ENCODE data around the gene FAM193A.
A peak's percentile ranks its signal among the peaks of the same experiment; 100 is the strongest.

Gene FAM193A

GRCh38 chr4:2596611-2597010 lies 60.2 kb downstream of the FAM193A start:
- TF ChIP-seq, protein P1, sequence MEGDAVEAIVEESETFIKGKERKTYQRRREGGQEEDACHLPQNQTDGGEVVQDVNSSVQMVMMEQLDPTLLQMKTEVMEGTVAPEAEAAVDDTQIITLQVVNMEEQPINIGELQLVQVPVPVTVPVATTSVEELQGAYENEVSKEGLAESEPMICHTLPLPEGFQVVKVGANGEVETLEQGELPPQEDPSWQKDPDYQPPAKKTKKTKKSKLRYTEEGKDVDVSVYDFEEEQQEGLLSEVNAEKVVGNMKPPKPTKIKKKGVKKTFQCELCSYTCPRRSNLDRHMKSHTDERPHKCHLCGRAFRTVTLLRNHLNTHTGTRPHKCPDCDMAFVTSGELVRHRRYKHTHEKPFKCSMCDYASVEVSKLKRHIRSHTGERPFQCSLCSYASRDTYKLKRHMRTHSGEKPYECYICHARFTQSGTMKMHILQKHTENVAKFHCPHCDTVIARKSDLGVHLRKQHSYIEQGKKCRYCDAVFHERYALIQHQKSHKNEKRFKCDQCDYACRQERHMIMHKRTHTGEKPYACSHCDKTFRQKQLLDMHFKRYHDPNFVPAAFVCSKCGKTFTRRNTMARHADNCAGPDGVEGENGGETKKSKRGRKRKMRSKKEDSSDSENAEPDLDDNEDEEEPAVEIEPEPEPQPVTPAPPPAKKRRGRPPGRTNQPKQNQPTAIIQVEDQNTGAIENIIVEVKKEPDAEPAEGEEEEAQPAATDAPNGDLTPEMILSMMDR (IDR thresholded peaks at IDR 0.05): no peak
- Histone ChIP-seq H3K27me3 (no peaks in the 10 kb centered on the region), H3K4me1 (ENCODE audit: control insufficient read depth in 1 of 2, insufficient read depth in 1 of 2, low read depth in 1 of 2, low read length in 1 of 2) (peaks cover 48% of the 10 kb centered on the region in 2 experiments), H3K36me3 (peaks cover 11% of the 10 kb centered on the region), H3K9me3 (no peaks in the 10 kb centered on the region), H3K27ac (no peak overlapping the region), H3K4me3 (ENCODE audit: low read depth in 1 of 2, low read length in 1 of 2) (no peak overlapping the region)

DNA sequence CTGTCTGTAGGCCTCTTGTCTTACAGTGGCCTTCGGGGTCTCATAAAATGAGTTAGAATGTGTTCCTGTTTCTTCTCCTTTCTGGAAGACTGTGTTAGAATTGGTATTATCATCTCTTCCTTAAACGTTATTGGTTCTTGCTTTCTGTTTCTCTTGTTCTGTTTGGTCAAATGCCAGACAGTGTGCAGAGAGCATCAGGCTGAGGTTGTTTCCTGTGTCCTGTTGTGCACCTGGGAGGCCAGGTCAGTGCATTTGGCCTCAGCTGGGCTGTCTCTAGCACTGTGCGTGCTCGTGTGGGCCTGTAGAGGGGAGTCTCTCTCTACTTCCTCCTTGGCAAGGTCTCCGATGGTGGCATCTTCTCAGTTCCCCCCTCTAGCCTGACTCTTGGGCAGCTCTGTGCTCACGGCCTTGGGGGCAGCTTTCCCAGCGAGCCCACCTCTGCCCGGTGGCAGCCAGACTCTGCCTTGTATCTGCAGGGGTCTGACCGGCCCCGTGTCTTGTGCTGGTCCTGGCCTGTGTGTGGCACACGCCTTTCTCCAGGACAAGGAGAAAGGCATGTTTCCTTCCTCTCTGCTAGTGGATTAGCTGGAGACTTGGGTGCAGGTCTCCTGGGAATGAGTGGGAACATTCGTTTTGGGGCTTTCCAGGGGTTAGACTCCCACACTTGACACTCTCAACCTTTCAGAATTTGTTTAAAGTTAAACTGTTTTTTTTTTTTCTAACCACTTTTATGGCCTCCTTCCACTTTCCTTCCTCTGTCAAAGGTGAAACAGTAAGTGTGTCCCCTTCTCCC lies 62.3 kb downstream of the FAM193A start:
- H3K27ac ChIP-seq: peak overlapping the region; percentile 83
- peaks cover 13% of the 10 kb centered on the region for H3K36me3 ChIP-seq
- H3K9me3 ChIP-seq: no peaks in the 10 kb centered on the region
- TF ChIP-seq, protein P1 (IDR thresholded peaks at IDR 0.05): no peak
- H3K4me1 ChIP-seq (ENCODE audit: control insufficient read depth in 1 of 2, insufficient read depth in 1 of 2, low read depth in 1 of 2, low read length in 1 of 2): peaks cover 27 to 29% of the 10 kb centered on the region in 2 experiments
- H3K4me3 ChIP-seq (ENCODE audit: low read depth in 1 of 2, low read length in 1 of 2): no peak overlapping the region
- H3K27me3 ChIP-seq: no peaks in the 10 kb centered on the region

GRCh38 chr4:2599304-2599654 lies 62.8 kb downstream of the FAM193A start:
- Histone ChIP-seq H3K4me3 (ENCODE audit: low read depth in 1 of 2, low read length in 1 of 2) (no peak overlapping the region), H3K27ac (peak overlapping the region; percentile 83), H3K4me1 (ENCODE audit: control insufficient read depth in 1 of 2, insufficient read depth in 1 of 2, low read depth in 1 of 2, low read length in 1 of 2) (peaks cover 27 to 29% of the 10 kb centered on the region in 2 experiments), H3K27me3 (no peaks in the 10 kb centered on the region), H3K36me3 (peaks cover 16% of the 10 kb centered on the region), H3K9me3 (no peaks in the 10 kb centered on the region)
- TF ChIP-seq, protein P1 (IDR thresholded peaks at IDR 0.05): no peak

DNA sequence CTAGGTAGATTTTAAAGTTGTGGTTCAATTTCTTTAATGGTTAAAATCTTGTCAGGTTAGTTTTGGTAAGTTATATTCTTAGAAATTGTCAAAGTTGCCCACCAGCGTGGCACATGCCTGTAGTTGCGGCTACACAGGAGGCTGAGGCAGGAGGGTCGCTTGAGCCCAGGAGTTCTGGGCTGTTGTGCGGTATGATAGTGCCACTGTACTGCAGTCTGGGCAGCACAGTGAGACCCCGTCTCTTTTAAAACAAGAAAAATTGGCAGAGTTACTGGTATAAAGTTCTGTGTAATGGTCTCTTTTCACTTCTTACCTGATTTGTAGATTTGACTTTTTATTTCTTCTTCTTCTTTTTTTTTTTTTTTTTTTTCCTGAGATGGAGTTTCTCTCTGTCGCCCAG lies 64.4 kb downstream of the FAM193A start:
- no peaks in the 10 kb centered on the region for H3K9me3 ChIP-seq
- peaks cover 16% of the 10 kb centered on the region for H3K36me3 ChIP-seq
- no peak overlapping the region for H3K4me3 ChIP-seq (ENCODE audit: low read depth in 1 of 2, low read length in 1 of 2)
- TF ChIP-seq, protein P1 (IDR thresholded peaks at IDR 0.05): no peak
- H3K27me3 ChIP-seq: no peaks in the 10 kb centered on the region
- H3K4me1 ChIP-seq (ENCODE audit: control insufficient read depth in 1 of 2, insufficient read depth in 1 of 2, low read depth in 1 of 2, low read length in 1 of 2): peaks cover 27 to 29% of the 10 kb centered on the region in 2 experiments
- no peak overlapping the region for H3K27ac ChIP-seq

GRCh38 chr4:2604614-2605013 lies 68.2 kb downstream of the FAM193A start:
- H3K4me3 ChIP-seq (ENCODE audit: low read depth in 1 of 2, low read length in 1 of 2): no peak overlapping the region
- H3K27ac ChIP-seq: no peak overlapping the region
- no peaks in the 10 kb centered on the region for H3K9me3 ChIP-seq
- TF ChIP-seq, protein P1 (IDR thresholded peaks at IDR 0.05): no peak
- peaks cover 12% of the 10 kb centered on the region for H3K36me3 ChIP-seq
- H3K27me3 ChIP-seq: no peaks in the 10 kb centered on the region
- peaks cover 3% of the 10 kb centered on the region in 2 experiments for H3K4me1 ChIP-seq (ENCODE audit: control insufficient read depth in 1 of 2, insufficient read depth in 1 of 2, low read depth in 1 of 2, low read length in 1 of 2)

Data from neutrophil (primary cell).